K562 (cell line): Measurements from ENCODE around the gene ZZZ3. TPM values are rescaled to one million over a fixed set of nuclear protein-coding genes. Genes with fewer than 3 reads are reported as not detected.

Experiments
- EP300 ChIP-seq: IDR thresholded peaks from 2 replicates; pipeline ENCODE4 v1.6.1; 2012; ENCODE audit warnings: low read length, improper control_type of control experiment
- HOXB6 ChIP-seq: fragments of 250-450 bp; sonication (Bioruptor Pico); IDR thresholded peaks from 2 replicates; pipeline ENCODE4 v1.5.1; 2022; ENCODE audit warnings: mild to moderate bottlenecking, borderline replicate concordance
- L3MBTL2 ChIP-seq: fragments of 450-650 bp; IDR thresholded peaks from 2 replicates; pipeline ENCODE4 v1.6.1; 2016; ENCODE audit warnings: mild to moderate bottlenecking, moderate library complexity
- MYBL2 ChIP-seq, 2 experiments: fragments of 450-650 bp in 1 of 2; sonication (generic) in 1 of 2; formaldehyde crosslinking in 1 of 2; IDR thresholded peaks; 2 replicates each; pipeline versions ENCODE4 v1.6.1 to v1.8.1; 2017 to 2022; ENCODE audit warnings: borderline replicate concordance in 1 of 2, inconsistent platforms in 1 of 2, low read depth in 1 of 2, mild to moderate bottlenecking in 1 of 2, missing genetic modification reagents in 1 of 2, moderate library complexity in 1 of 2
- NFYB ChIP-seq: IDR thresholded peaks from 2 replicates; pipeline ENCODE4 v1.6.1; 2011; ENCODE audit warnings: mild to moderate bottlenecking, moderate library complexity; ENCODE audit not compliant: insufficient read length; ENCODE audit errors: extremely low read depth
- PHTF2 ChIP-seq: fragments of 250-450 bp; sonication (Bioruptor Pico); IDR thresholded peaks from 2 replicates; pipeline ENCODE4 v1.5.0; 2021; ENCODE audit warnings: mild to moderate bottlenecking
- RBFOX2 ChIP-seq: fragments of 200-400 bp; formaldehyde crosslinking; IDR thresholded peaks from 2 replicates; pipeline ENCODE4 v1.6.1; 2017; ENCODE audit warnings: low read depth, mild to moderate bottlenecking, low read length, moderate library complexity
- RNF2 ChIP-seq: sonication (generic); IDR thresholded peaks from 2 replicates; pipeline ENCODE4 v1.6.1; 2016
- SMAD1 ChIP-seq: fragments of 150-350 bp; IDR thresholded peaks from 2 replicates; pipeline ENCODE4 v1.6.1; 2014; ENCODE audit warnings: low read length, low read depth; ENCODE audit not compliant: partially characterized antibody
- STAT5A ChIP-seq: IDR thresholded peaks from 2 replicates; pipeline ENCODE4 v1.6.1; 2012; ENCODE audit warnings: low read length, inconsistent platforms, borderline replicate concordance
- TRIM24 ChIP-seq, 2 experiments: fragments of 450-650 bp; IDR thresholded peaks; 2 replicates each; pipeline ENCODE4 v1.6.1; 2016
- TRIM28 ChIP-seq: fragments of 450-650 bp; IDR thresholded peaks from 2 replicates; pipeline ENCODE4 v1.6.1; 2017
- ZNF780A ChIP-seq: fragments of 250-450 bp; sonication (Bioruptor Pico); IDR thresholded peaks from 2 replicates; pipeline ENCODE4 v1.5.0; 2021; ENCODE audit warnings: mild to moderate bottlenecking
- polyA plus RNA-seq, 8 experiments: library from polyadenylated mRNA; depleted of rRNA in 4 of 8; stranded (reverse) in 5 of 8; unstranded in 3 of 8; fragments of >200 nt; fragmentation: Nextera tagmentation in 2 of 8; fragmentation: Illumina TruSeq in 1 of 8; extraction: Ambion mirVana in 2 of 8; extraction: Trizol in 1 of 8; gene quantifications; 2 replicates each; pipeline versions ENCODE4 v1.2.1 to v1.2.3, GENCODE V29; 2011 to 2014; ENCODE audit warnings: inconsistent platforms in 1 of 8, missing spikeins in 1 of 8
- total RNA-seq, 7 experiments: library from RNA; depleted of rRNA in 6 of 7; stranded (reverse); fragments of >200 nt in 6 of 7; fragmentation: Illumina TruSeq in 2 of 7; extraction: Trizol in 2 of 7; gene quantifications; 2 replicates each; pipeline versions ENCODE4 v1.2.1 to v1.2.3, GENCODE V29; 2011 to 2021; ENCODE audit warnings: low replicate concordance in 1 of 7
- TF ChIP-seq, protein P1 (sequence below), 2 experiments: fragments of 450-650 bp in 1 of 2; IDR thresholded peaks; 2 replicates each; pipeline ENCODE4 v1.6.1; 2011 to 2017; ENCODE audit warnings: low read depth in 2 of 2, antibody characterized with exemption in 1 of 2, borderline replicate concordance in 1 of 2, low read length in 1 of 2, mild to moderate bottlenecking in 1 of 2, mixed read lengths in 1 of 2; ENCODE audit not compliant: control insufficient read depth in 1 of 2
- TF ChIP-seq, protein P2 (sequence below): fragments of 450-650 bp; IDR thresholded peaks from one replicate; pipeline ENCODE4 v1.6.1; 2018; ENCODE audit warnings: mild to moderate bottlenecking, moderate library complexity; ENCODE audit not compliant: partially characterized antibody
- TF ChIP-seq, protein P3 (sequence below): fragments of 450-650 bp; IDR thresholded peaks from 2 replicates; pipeline ENCODE4 v1.6.1; 2017; ENCODE audit warnings: antibody characterized with exemption
- TF ChIP-seq, protein P4 (sequence below): sonication (generic); formaldehyde crosslinking; IDR thresholded peaks from 2 replicates; pipeline ENCODE4 v1.8.0; 2022; ENCODE audit warnings: mild to moderate bottlenecking, missing genetic modification reagents, borderline replicate concordance

The ZZZ3 gene
- total and polyA plus RNA-seq, 9 of the 15 experiments (the other 6 are each of a cell fraction or from before 2014, with no cell fraction given), result 13.9 to 64.0 (median 36.7) TPM

DNA sequence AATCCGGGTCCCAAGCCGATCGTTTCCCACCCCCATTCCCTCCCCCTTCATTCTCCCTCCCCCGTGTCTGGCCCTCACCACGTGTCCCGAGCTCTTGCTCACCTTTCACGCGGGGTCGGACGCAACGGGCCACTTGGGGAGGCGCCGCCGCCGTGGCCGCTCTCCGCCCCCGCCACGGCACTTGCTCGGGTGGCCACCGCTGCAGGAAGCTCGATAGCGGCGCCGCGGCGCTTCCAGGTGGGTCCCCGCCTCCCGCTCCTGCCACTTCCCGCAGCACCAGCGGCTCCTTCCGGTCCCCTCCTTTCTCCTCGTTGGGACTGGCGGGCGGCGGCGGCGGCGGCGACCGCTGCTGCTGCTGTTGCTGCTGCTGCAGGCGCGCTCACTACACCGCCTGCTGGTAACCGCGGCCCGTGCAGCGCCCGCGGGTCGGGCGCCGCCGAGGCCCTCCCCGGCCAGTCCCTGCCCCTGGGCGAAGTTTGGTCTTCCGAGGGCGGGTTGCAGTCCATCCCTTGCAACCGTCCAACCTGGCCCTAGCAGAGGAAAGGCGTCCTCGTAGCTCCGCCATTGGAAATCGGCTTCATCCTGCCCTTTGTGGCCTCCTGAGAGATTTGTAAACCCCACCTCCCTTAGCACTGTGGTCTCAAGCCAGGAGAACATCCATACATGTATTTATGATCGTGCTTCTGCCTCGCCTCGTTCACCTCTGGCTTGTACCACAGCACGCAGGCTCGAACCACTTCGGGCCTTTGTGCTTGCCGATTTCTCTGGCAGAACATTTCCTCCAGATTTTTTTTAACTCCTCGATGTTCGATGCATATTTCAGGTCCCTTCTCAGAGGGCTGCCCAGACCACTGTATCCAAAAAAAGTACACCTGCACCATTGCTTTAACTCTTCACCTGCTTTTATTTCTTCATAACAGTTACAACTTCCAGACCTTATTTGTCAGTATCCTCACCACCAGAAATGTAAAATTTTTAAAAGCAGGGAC is 996 bp upstream of the ZZZ3 start (continued):
- TF ChIP-seq, protein P1, sequence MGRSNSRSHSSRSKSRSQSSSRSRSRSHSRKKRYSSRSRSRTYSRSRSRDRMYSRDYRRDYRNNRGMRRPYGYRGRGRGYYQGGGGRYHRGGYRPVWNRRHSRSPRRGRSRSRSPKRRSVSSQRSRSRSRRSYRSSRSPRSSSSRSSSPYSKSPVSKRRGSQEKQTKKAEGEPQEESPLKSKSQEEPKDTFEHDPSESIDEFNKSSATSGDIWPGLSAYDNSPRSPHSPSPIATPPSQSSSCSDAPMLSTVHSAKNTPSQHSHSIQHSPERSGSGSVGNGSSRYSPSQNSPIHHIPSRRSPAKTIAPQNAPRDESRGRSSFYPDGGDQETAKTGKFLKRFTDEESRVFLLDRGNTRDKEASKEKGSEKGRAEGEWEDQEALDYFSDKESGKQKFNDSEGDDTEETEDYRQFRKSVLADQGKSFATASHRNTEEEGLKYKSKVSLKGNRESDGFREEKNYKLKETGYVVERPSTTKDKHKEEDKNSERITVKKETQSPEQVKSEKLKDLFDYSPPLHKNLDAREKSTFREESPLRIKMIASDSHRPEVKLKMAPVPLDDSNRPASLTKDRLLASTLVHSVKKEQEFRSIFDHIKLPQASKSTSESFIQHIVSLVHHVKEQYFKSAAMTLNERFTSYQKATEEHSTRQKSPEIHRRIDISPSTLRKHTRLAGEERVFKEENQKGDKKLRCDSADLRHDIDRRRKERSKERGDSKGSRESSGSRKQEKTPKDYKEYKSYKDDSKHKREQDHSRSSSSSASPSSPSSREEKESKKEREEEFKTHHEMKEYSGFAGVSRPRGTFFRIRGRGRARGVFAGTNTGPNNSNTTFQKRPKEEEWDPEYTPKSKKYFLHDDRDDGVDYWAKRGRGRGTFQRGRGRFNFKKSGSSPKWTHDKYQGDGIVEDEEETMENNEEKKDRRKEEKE (IDR thresholded peaks at IDR 0.05; ENCODE audit: borderline replicate concordance in 1 of 2, control insufficient read depth in 1 of 2, low read depth in 2 of 2, low read length in 1 of 2), result peak in 1 of 2 experiments; percentile 85; a peak in 2 of 4 replicates
- TF ChIP-seq TRIM28 (no peak), TRIM24 (IDR thresholded peaks at IDR 0.05) (peak in 1 of 2 experiments; percentile 78; a peak in 2 of 4 replicates), RNF2 (no peak), HOXB6 (CRISPR knock-in tag) (no peak), RBFOX2 (peak; percentile 91), NFYB (no peak), L3MBTL2 (peak; percentile 74), ZNF780A (CRISPR knock-in tag) (no peak), PHTF2 (CRISPR knock-in tag) (no peak), STAT5A (no peak), MYBL2 (IDR thresholded peaks at IDR 0.05; ENCODE audit: low read depth) (no peak), MYBL2 (CRISPR knock-in tag; IDR thresholded peaks at IDR 0.05; ENCODE audit: borderline replicate concordance) (no peak), EP300 (no peak; the same call in 1 of the 2 replicates), SMAD1 (no peak)
- TF ChIP-seq, protein P2, sequence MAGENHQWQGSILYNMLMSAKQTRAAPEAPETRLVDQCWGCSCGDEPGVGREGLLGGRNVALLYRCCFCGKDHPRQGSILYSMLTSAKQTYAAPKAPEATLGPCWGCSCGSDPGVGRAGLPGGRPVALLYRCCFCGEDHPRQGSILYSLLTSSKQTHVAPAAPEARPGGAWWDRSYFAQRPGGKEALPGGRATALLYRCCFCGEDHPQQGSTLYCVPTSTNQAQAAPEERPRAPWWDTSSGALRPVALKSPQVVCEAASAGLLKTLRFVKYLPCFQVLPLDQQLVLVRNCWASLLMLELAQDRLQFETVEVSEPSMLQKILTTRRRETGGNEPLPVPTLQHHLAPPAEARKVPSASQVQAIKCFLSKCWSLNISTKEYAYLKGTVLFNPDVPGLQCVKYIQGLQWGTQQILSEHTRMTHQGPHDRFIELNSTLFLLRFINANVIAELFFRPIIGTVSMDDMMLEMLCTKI, result no peak
- TF ChIP-seq, protein P3, sequence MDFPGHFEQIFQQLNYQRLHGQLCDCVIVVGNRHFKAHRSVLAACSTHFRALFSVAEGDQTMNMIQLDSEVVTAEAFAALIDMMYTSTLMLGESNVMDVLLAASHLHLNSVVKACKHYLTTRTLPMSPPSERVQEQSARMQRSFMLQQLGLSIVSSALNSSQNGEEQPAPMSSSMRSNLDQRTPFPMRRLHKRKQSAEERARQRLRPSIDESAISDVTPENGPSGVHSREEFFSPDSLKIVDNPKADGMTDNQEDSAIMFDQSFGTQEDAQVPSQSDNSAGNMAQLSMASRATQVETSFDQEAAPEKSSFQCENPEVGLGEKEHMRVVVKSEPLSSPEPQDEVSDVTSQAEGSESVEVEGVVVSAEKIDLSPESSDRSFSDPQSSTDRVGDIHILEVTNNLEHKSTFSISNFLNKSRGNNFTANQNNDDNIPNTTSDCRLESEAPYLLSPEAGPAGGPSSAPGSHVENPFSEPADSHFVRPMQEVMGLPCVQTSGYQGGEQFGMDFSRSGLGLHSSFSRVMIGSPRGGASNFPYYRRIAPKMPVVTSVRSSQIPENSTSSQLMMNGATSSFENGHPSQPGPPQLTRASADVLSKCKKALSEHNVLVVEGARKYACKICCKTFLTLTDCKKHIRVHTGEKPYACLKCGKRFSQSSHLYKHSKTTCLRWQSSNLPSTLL, result no peak
- TF ChIP-seq, protein P4, sequence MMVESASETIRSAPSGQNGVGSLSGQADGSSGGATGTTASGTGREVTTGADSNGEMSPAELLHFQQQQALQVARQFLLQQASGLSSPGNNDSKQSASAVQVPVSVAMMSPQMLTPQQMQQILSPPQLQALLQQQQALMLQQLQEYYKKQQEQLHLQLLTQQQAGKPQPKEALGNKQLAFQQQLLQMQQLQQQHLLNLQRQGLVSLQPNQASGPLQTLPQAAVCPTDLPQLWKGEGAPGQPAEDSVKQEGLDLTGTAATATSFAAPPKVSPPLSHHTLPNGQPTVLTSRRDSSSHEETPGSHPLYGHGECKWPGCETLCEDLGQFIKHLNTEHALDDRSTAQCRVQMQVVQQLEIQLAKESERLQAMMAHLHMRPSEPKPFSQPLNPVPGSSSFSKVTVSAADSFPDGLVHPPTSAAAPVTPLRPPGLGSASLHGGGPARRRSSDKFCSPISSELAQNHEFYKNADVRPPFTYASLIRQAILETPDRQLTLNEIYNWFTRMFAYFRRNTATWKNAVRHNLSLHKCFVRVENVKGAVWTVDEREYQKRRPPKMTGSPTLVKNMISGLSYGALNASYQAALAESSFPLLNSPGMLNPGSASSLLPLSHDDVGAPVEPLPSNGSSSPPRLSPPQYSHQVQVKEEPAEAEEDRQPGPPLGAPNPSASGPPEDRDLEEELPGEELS (CRISPR knock-in tag), result no peak
